Heart left ventricle (tissue), 16 donors: Measurements from ENCODE around the gene CD74. TPM values are rescaled to one million over a fixed set of nuclear protein-coding genes. Genes with fewer than 3 reads are reported as not detected.
"Not testable (repeated sequence)": the region's sequence is repeated elsewhere in the genome, so short reads cannot be mapped to it uniquely, and the experiment has no call there.

Experiments
- ATAC-seq, 4 donors: fragments of 200-7000 bp; cut with Tn5 transposase; one replicate each; pipeline ENCODE4 v1.9.1; 2020 to 2022; ENCODE audit warnings: moderate library complexity in 4 of 4, mild to moderate bottlenecking in 3 of 4, moderate number of reproducible peaks in 1 of 4
- DNase-seq, 5 donors: peaks; one replicate each; pipeline ENCODE4 v3.0.0-alpha.2; 2020
- H3K27ac ChIP-seq, 12 donors: fragments of 200-600 bp; sonication (generic) in 4 of 12; one replicate each; pipeline versions ENCODE4 v1.5.0 to v1.8.0; 2016 to 2022; ENCODE audit warnings: mild to moderate bottlenecking in 2 of 12
- H3K27me3 ChIP-seq, 9 donors: fragments of 200-600 bp; sonication (generic) in 2 of 9; one replicate each; pipeline versions ENCODE4 v1.5.1 to v1.8.0; 2016 to 2022; ENCODE audit warnings: mild to moderate bottlenecking in 3 of 9
- H3K36me3 ChIP-seq, 9 donors: fragments of 200-600 bp; sonication (generic) in 2 of 9; one replicate each; pipeline versions ENCODE4 v1.5.0 to v1.8.0; 2018 to 2022; ENCODE audit warnings: mild to moderate bottlenecking in 2 of 9
- H3K4me1 ChIP-seq, 12 donors: fragments of 200-600 bp; sonication (generic) in 4 of 12; one replicate each; pipeline versions ENCODE4 v1.5.0 to v1.8.0; 2016 to 2022; ENCODE audit warnings: mild to moderate bottlenecking in 3 of 12
- H3K4me3 ChIP-seq, 12 donors: fragments of 200-600 bp; sonication (generic) in 4 of 12; one replicate each; pipeline versions ENCODE4 v1.5.0 to v1.8.0; 2017 to 2022; ENCODE audit warnings: mild to moderate bottlenecking in 9 of 12, moderate library complexity in 4 of 12
- H3K9me3 ChIP-seq, 12 donors: fragments of 200-600 bp; sonication (generic) in 4 of 12; one replicate each; pipeline versions ENCODE4 v1.5.0 to v1.8.0; 2016 to 2022; ENCODE audit warnings: mild to moderate bottlenecking in 1 of 12
- POLR2A ChIP-seq, 2 donors: fragments of 450-650 bp; IDR thresholded peaks; one replicate each; pipeline ENCODE4 v1.6.1; 2017; ENCODE audit warnings: antibody characterized with exemption in 2 of 2, mild to moderate bottlenecking in 2 of 2, moderate library complexity in 2 of 2
- WGBS, 4 donors: extraction: QIAGEN DNeasy Blood & Tissue Kit in 2 of 4; methylation state at CpG; one replicate each; pipeline versions ENCODE4 v1.1.5 to v1.1.7; 2013 to 2018; 5-methylcytosine and 5-hydroxymethylcytosine counted together
- intact Hi-C, 10 donors: fragments of 100-400 bp; cut with DNase I; formaldehyde crosslinking; loops; one replicate each; pipeline versions ENCODE4 v1.11.1 to v1.14.2; 2022
- polyA plus RNA-seq, 2 donors: library from polyadenylated mRNA; stranded (reverse); fragments of 200-250 nt; gene quantifications; one replicate each; pipeline ENCODE4 v1.2.3, GENCODE V29; 2013
- total RNA-seq, 9 donors: library from RNA; depleted of rRNA in 2 of 9; stranded (reverse); fragments of >200 nt in 2 of 9; fragmentation: NEBNext Ultra II Directional in 3 of 9; extraction: Animal tissue kit (Norgen Biotek cat#: 25700) in 3 of 9; gene quantifications; one replicate each; pipeline versions ENCODE4 v1.1.0 to v1.2.4, GENCODE V29; 2016 to 2023
- TF ChIP-seq, protein P1 (sequence below), 12 donors: fragments of 200-600 bp; sonication (generic) in 4 of 12; IDR thresholded peaks; one replicate each; pipeline versions ENCODE4 v1.5.0 to v1.8.0; 2018 to 2022; ENCODE audit warnings: antibody characterized with exemption in 12 of 12, mild to moderate bottlenecking in 5 of 12
- donor health status: ischemic (EF 13 %, LVEDD 7.1; RV severe dilation, severe dysfunction).
- donor health status: healthy with polysubstance abuse.
- donor health status: DM: no; HTN: yes; CAD: no.
- donor health status: DM: no; HTN: no; CAD: no.
- donor health status: ischemic (EF 25% LVEDD 6.9; RV normal size, moderate dysfunction).
- donor health status: ischemic (EF 25% LVEDD 5.7; RV mildly dilated, moderate dysfunction).
- donor health status: healthy.
- donor health status: DM: yes; HTN: yes; CAD: no.
- donor health status: ischemic (EF 35%, LVEDD 5.7; RV mildly dilated, moderate dysfunction).
- donor health status: nonischemic (EF 11% LVEDD 7.7; RV severe dilation, severe dysfunction).
- donor health status: DM: yes; HTN: yes; CAD: no.
- donor health status: PGD.
- donor health status: ischemic (EF 29% LVEDD 5.4; RV normal size, mild dysfunction).
- donor health status: nonischemic (EF 23%, LVEDD 6.1; RV moderate dilation, normal function).

The CD74 gene
- total and polyA plus RNA-seq, 11 donors: 139 to 2,756 (median 290) TPM

DNA sequence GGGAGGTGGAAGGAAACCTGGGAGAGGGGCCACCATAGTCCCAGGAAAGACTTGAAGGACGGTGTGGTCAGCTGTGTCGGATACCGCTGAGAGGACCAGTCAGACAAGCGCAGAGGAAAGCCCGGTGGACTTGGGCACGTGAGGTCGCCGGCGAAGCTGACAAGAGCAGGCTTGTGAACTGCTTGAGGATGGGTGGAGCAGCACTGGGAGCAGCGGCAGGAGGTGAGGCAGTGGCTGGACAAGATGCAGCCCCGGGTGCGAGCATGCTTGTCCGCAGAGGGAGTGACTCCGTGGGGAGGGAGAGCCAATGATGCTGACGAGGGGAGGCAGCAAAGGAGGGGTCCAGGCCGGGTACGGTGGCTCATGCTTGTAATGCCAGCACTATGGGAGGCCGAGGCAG is 18.3 kb upstream of the CD74 start:
- no peaks in the 10 kb centered on the region for H3K27me3 ChIP-seq
- H3K36me3 ChIP-seq: no peaks in the 10 kb centered on the region
- TF ChIP-seq POLR2A (IDR thresholded peaks at IDR 0.05): no peak
- TF ChIP-seq, protein P1, sequence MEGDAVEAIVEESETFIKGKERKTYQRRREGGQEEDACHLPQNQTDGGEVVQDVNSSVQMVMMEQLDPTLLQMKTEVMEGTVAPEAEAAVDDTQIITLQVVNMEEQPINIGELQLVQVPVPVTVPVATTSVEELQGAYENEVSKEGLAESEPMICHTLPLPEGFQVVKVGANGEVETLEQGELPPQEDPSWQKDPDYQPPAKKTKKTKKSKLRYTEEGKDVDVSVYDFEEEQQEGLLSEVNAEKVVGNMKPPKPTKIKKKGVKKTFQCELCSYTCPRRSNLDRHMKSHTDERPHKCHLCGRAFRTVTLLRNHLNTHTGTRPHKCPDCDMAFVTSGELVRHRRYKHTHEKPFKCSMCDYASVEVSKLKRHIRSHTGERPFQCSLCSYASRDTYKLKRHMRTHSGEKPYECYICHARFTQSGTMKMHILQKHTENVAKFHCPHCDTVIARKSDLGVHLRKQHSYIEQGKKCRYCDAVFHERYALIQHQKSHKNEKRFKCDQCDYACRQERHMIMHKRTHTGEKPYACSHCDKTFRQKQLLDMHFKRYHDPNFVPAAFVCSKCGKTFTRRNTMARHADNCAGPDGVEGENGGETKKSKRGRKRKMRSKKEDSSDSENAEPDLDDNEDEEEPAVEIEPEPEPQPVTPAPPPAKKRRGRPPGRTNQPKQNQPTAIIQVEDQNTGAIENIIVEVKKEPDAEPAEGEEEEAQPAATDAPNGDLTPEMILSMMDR (IDR thresholded peaks at IDR 0.05): no peak
- no peaks in the 10 kb centered on the region for H3K9me3 ChIP-seq
- H3K27ac ChIP-seq: peak overlapping the region in 2 of 12 donors; percentile 8 to 64
- H3K4me1 ChIP-seq: peaks cover 0 to 24% (median 6%) of the 10 kb centered on the region in 12 donors
- DNase-seq (no peak), ATAC-seq (no peak)
- 88 to 91% (median 89%) methylated on average over 13 to 18 of the region's 18 CpGs for WGBS, 4 donors
- intact Hi-C loops: loop anchor here in 8 of 10 donors (10.0 kb wide), 6 partner anchors 156 to 426 kb away; partner anchors contain the start of genes CDX1 (in 1 of the 8), HMGXB3 (in 1 of the 8) and TIGD6 (in 1 of the 8)
- H3K4me3 ChIP-seq: no peak overlapping the region

DNA sequence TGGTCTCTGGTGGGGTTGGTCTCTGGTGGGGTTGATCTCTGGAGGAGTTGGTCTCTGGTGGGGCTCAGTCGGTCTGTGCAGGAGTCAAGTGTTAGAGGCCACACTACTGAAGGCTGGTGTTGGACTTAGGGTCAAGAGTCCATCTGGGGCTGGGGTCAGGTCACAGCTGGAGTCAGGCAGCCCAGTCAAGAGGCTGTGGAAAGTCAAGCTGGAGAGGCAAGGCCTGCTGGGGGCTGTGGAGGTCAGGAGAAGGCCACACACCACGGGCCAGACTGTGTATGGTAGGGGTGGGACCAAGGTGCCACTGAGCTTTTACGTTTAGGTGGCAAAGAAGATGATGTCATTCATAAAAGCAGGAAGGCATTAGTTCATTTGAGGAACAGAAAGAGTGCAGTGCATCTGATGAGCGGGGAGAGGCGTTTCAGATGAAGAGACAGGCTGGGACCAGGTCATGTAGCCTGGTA is 16.7 kb upstream of the CD74 start:
- Histone ChIP-seq H3K4me1 (peaks cover 0 to 22% (median 4%) of the 10 kb centered on the region in 12 donors), H3K27me3 (no peaks in the 10 kb centered on the region), H3K4me3 (no peak overlapping the region), H3K27ac (peak overlapping the region in 1 of 12 donors; percentile 30), H3K36me3 (no peaks in the 10 kb centered on the region), H3K9me3 (no peaks in the 10 kb centered on the region)
- WGBS, 4 donors: 85 to 86% (median 85%) methylated on average over 5 of the region's 5 CpGs
- TF ChIP-seq, protein P1 (IDR thresholded peaks at IDR 0.05): no peak
- TF ChIP-seq POLR2A (IDR thresholded peaks at IDR 0.05): no peak
- intact Hi-C loops: loop anchor here in 1 of 10 donors (10.0 kb wide), 1 partner anchor 395 kb away; no protein-coding TSS in a partner anchor
- ATAC-seq: no peak
- DNase-seq: no peak

DNA sequence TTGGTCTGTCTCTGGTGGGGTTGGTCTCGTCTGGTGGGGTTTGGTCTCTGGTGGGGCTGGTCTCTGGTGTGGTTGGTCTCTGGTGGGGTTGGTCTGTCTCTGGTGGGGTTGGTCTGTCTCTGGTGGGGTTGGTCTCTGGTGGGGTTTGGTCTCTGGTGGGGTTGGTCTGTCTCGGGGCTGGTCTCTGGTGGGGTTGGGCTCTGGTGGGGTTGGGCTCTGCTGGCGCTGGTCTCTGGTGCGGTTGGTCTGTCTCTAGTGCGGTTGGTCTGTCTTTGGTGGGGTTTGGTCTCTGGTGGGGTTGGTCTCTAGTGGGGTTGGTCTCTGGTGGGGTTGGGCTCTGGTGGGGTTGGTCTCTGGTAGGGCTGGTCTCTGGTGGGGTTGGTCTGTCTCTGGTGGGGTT is 16.3 kb upstream of the CD74 start:
- intact Hi-C loops: loop anchor here in 1 of 10 donors (10.0 kb wide), 1 partner anchor 394 kb away; no protein-coding TSS in a partner anchor
- TF ChIP-seq, protein P1 (IDR thresholded peaks at IDR 0.05): no peak
- no peak for TF ChIP-seq POLR2A (IDR thresholded peaks at IDR 0.05)
- WGBS, 4 donors: 90 to 99% (median 95%) methylated on average over 4 to 5 of the region's 5 CpGs
- Histone ChIP-seq H3K27ac (peak overlapping the region in 5 of 12 donors; percentile 47 to 84 (median 69)), H3K9me3 (no peaks in the 10 kb centered on the region), H3K4me3 (no peak overlapping the region), H3K27me3 (no peaks in the 10 kb centered on the region), H3K36me3 (no peaks in the 10 kb centered on the region), H3K4me1 (peaks cover 0 to 22% (median 4%) of the 10 kb centered on the region in 12 donors)
- ATAC-seq: no peak
- DNase-seq: no peak

DNA sequence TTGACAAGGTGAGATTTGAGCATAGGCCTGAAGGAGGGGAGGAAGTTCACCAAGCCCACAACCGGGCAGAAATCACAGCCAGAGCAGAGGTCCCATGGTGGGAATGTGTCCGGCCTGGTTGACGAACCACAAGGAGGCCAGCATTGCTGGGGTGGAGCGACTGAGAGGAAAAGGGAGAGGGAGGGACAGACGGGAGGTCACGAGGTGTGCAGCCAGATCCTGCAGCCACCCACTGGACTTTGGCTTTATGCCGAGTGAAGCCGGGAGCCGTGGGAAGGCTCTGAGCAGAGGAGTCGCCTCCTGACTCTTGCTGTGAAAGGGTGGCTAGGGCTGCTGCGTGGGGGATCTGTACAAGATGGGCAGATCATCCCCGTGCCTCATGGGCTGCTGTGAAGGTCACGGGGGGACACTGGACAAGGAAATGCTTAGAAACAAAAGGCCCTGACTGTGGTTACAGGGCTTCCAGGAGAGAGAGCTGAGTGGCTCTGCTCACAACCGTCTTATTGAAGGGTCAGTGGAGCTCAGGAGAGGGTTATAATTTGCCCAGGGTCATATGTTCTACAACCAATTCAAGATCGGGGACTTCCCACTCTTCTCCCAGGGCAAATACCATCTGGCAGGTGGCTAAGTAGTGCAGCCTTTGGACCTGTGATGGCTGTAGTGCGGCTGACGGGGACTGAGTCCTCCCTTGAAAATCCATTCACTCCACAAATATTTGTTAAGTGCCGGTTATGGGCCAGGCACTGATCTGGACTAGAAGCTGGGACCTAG is 15.6 kb upstream of the CD74 start:
- 46 to 54% (median 50%) methylated on average over 18 of the region's 18 CpGs for WGBS, 4 donors
- Histone ChIP-seq H3K27ac (peak overlapping the region in 11 of 12 donors; percentile 38 to 84 (median 66)), H3K36me3 (no peaks in the 10 kb centered on the region), H3K4me1 (peaks cover 0 to 22% (median 4%) of the 10 kb centered on the region in 12 donors), H3K4me3 (no peak overlapping the region), H3K27me3 (no peaks in the 10 kb centered on the region), H3K9me3 (no peaks in the 10 kb centered on the region)
- no peak for TF ChIP-seq POLR2A (IDR thresholded peaks at IDR 0.05)
- DNase-seq (peak; percentile 81 to 89 (median 85)), ATAC-seq (peak; percentile 84 to 95 (median 90))
- intact Hi-C loops: loop anchor here in 1 of 10 donors (10.0 kb wide), 1 partner anchor 393 kb away; no protein-coding TSS in a partner anchor

DNA sequence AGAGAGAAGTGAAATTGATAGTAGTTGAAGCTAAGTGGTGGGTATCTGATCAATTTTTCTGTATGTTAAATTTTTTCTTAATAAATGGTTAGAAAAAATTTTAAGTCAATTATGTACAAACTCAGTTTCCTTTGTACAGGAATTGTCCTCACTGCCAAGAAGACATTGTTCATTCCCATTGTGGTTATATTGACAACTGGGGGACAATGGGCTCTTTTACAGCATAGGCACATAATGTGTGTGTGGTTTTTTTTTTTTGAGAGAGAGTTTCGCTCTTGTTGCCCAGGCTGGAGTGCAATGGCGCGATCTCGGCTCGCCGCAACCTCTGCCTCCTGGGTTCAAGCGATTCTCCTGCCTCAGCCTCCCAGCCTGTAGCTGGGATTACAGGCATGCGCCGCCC is 13.5 kb upstream of the CD74 start:
- 90 to 97% (median 95%) methylated on average over 9 of the region's 9 CpGs for WGBS, 4 donors
- not testable (repeated sequence) for DNase-seq, ATAC-seq, H3K9me3 ChIP-seq, H3K27ac ChIP-seq, H3K27me3 ChIP-seq, H3K36me3 ChIP-seq, H3K4me3 ChIP-seq
- intact Hi-C loops: loop anchor here in 1 of 10 donors (10.0 kb wide), 1 partner anchor 391 kb away; no protein-coding TSS in a partner anchor
- H3K4me1 ChIP-seq: peaks cover 0 to 13% (median 4%) of the 10 kb centered on the region in 12 donors
